Gastrocnemius medialis (tissue), 4 donors: ENCODE results near the gene TTLL3.

Experiments
- POLR2A ChIP-seq, 2 donors: fragments of 450-650 bp; IDR thresholded peaks; one replicate each; pipeline ENCODE4 v1.6.1; 2017; ENCODE audit warnings: antibody characterized with exemption in 2 of 2, mild to moderate bottlenecking in 2 of 2, moderate library complexity in 2 of 2
- TF ChIP-seq, protein P1 (sequence below), 5 experiments: fragments of 450-650 bp in 3 of 5; fragments of 200-600 bp in 2 of 5; sonication (generic) in 2 of 5; IDR thresholded peaks in 4 of 5; conservative IDR thresholded peaks in 1 of 5; 1 replicate in 4 of 5; 2 replicates in 1 of 5; pipeline ENCODE4 v1.5.1; 2016 to 2019; ENCODE audit warnings: antibody characterized with exemption in 5 of 5, mild to moderate bottlenecking in 3 of 5, moderate library complexity in 3 of 5

DNA sequence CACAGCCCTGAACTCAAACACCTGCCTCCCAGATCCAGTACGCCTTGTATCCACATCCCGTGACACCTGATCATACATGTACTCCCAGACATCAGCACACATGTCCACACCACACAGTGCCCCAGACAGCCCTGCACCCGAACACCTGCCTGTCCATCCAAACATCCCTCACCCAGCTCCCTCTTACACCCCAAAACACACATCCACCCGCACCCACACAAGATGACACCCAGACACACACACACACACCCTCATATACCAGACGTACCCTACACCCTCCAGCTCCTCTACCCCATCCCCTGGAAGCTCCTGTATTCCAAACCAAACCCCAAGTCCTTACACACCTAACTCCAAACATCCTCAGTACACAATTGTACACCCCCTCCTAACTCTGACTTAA is 41.0 kb upstream of the TTLL3 start:
- TF ChIP-seq, protein P1, sequence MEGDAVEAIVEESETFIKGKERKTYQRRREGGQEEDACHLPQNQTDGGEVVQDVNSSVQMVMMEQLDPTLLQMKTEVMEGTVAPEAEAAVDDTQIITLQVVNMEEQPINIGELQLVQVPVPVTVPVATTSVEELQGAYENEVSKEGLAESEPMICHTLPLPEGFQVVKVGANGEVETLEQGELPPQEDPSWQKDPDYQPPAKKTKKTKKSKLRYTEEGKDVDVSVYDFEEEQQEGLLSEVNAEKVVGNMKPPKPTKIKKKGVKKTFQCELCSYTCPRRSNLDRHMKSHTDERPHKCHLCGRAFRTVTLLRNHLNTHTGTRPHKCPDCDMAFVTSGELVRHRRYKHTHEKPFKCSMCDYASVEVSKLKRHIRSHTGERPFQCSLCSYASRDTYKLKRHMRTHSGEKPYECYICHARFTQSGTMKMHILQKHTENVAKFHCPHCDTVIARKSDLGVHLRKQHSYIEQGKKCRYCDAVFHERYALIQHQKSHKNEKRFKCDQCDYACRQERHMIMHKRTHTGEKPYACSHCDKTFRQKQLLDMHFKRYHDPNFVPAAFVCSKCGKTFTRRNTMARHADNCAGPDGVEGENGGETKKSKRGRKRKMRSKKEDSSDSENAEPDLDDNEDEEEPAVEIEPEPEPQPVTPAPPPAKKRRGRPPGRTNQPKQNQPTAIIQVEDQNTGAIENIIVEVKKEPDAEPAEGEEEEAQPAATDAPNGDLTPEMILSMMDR (IDR thresholded peaks at IDR 0.05 in 4 of 5, conservative IDR thresholded peaks at IDR 0.05 in 1 of 5), result no peak
- TF ChIP-seq POLR2A (IDR thresholded peaks at IDR 0.05), result no peak
